HL-60 (cell line): ENCODE measurements around the gene POSTN.

ENCODE experiments used
- DNase-seq, 2 experiments: peaks; one replicate each; pipeline ENCODE4 v3.0.0-alpha.2; 2010 to 2020; ENCODE audit warnings: low read depth in 1 of 2, low spot score in 1 of 2
- H3K27ac ChIP-seq: fragments of 250-450 bp; sonication (Bioruptor Pico); replicated peaks from 2 replicates; pipeline ENCODE4 v1.5.1; 2020; ENCODE audit warnings: mild to moderate bottlenecking, moderate library complexity
- H3K27me3 ChIP-seq: fragments of 250-450 bp; sonication (Bioruptor Pico); 2 replicates; pipeline ENCODE4 v1.5.1; 2021; ENCODE audit warnings: mild to moderate bottlenecking, moderate library complexity; ENCODE audit not compliant: insufficient read depth, poor library complexity, severe bottlenecking
- H3K4me3 ChIP-seq: replicated peaks from 2 replicates; pipeline ENCODE4 v1.5.1; 2011; ENCODE audit warnings: mild to moderate bottlenecking, control low read depth, low read length; ENCODE audit not compliant: insufficient read depth
- CTCF ChIP-seq: IDR thresholded peaks from one replicate; pipeline ENCODE4 v1.5.1; 2011; ENCODE audit warnings: low read length, control low read depth, inconsistent platforms; ENCODE audit not compliant: insufficient read depth
- GABPA ChIP-seq: IDR thresholded peaks from 2 replicates; pipeline ENCODE4 v1.6.1; 2012; ENCODE audit warnings: low read depth
- POLR2AphosphoS5 ChIP-seq: IDR thresholded peaks from 2 replicates; pipeline ENCODE4 v1.6.1; 2012; ENCODE audit warnings: low read depth
- REST ChIP-seq: IDR thresholded peaks from 2 replicates; pipeline ENCODE4 v1.6.1; 2012; ENCODE audit warnings: low read depth; ENCODE audit not compliant: insufficient replicate concordance
- SPI1 ChIP-seq: IDR thresholded peaks from 2 replicates; pipeline ENCODE4 v1.6.1; 2012; ENCODE audit warnings: low read depth, mild to moderate bottlenecking, borderline replicate concordance

The POSTN gene

DNA sequence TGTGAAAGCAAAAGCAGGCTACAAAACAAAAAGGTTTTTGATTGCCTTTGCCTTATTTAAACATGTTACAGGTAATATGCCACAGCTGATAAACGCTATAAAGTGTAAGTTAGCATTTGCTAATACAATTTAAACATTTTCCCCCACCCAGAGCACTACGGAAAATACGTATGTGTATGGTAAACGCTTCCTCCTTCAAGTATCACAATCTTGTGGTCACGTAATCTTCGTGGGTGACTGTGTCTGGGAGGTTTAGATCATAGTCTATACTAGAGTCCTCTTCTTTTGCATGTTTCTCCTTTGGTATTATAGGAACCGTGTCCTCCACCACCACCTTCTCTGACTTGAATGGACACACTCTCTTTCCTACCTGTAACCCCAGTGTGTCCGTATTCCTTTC lies 38.1 kb upstream of the POSTN start:
- H3K27me3 ChIP-seq = no peaks in the 10 kb centered on the region
- H3K4me3 ChIP-seq = no peak overlapping the region
- no peak overlapping the region for H3K27ac ChIP-seq
- no peak for DNase-seq
- TF ChIP-seq GABPA (no peak), SPI1 (no peak), CTCF (no peak), POLR2AphosphoS5 (no peak), REST (no peak)

GRCh38 chr13:37632294-37632693 lies 33.7 kb upstream of the POSTN start:
- DNase-seq = no peak
- no peak overlapping the region for H3K4me3 ChIP-seq
- no peaks in the 10 kb centered on the region for H3K27me3 ChIP-seq
- H3K27ac ChIP-seq = no peak overlapping the region
- TF ChIP-seq SPI1 (no peak), REST (no peak)

- no peak for DNase-seq
- Histone ChIP-seq H3K27me3 (no peaks in the 10 kb centered on the region), H3K27ac (no peak overlapping the region), H3K4me3 (no peak overlapping the region)
- no peak for TF ChIP-seq REST
- no peak for TF ChIP-seq POLR2AphosphoS5
- TF ChIP-seq GABPA = no peak
- TF ChIP-seq SPI1 = no peak
- TF ChIP-seq CTCF = no peak
Observed at GRCh38 chr13:37627428-37627827, 28.9 kb upstream of the POSTN start.
